Measurements from ENCODE around the gene FAM117B.

- TF ChIP-seq CTCF (IDR thresholded peaks at IDR 0.05; ENCODE audit: insufficient read depth, low read length) (no peak), POLR2AphosphoS5 (IDR thresholded peaks at IDR 0.05; ENCODE audit: low read depth) (no peak), SPI1 (IDR thresholded peaks at IDR 0.05; ENCODE audit: borderline replicate concordance, low read depth) (no peak)
These were observed 134.4 kb downstream of the FAM117B start for GRCh38 chr2:202769201-202769600.
